PFSK-1 (cell line): ENCODE measurements around the gene GRK1.

ENCODE experiments used
- FOXP2 ChIP-seq: optimal IDR thresholded peaks from 2 replicates; pipeline ENCODE3; 2011; ENCODE audit warnings: borderline replicate concordance, control low read depth, inconsistent platforms; ENCODE audit not compliant: insufficient read depth; ENCODE audit errors: extremely low read length, extremely low read depth
- POLR2AphosphoS5 ChIP-seq: IDR thresholded peaks from 2 replicates; pipeline ENCODE4 v1.6.1; 2012; ENCODE audit warnings: low read depth, mild to moderate bottlenecking, control low read depth, low read length, moderate library complexity
- SIN3A ChIP-seq: IDR thresholded peaks from 2 replicates; pipeline ENCODE4 v1.6.1; 2012; ENCODE audit warnings: mild to moderate bottlenecking, low read length, moderate library complexity, borderline replicate concordance; ENCODE audit not compliant: insufficient read depth
- TAF1 ChIP-seq: IDR thresholded peaks from 2 replicates; pipeline ENCODE4 v1.6.1; 2012; ENCODE audit warnings: low read length, control low read depth, borderline replicate concordance; ENCODE audit not compliant: insufficient read depth
- TF ChIP-seq, protein P1 (sequence below), 2 experiments: IDR thresholded peaks; 2 replicates each; pipeline versions ENCODE4 v1.6.1 to v1.8.0; 2011 to 2012; ENCODE audit warnings: low read depth in 2 of 2, low read length in 2 of 2, control low read depth in 1 of 2, inconsistent platforms in 1 of 2, mild to moderate bottlenecking in 1 of 2, moderate library complexity in 1 of 2; ENCODE audit not compliant: insufficient read depth in 1 of 2

DNA sequence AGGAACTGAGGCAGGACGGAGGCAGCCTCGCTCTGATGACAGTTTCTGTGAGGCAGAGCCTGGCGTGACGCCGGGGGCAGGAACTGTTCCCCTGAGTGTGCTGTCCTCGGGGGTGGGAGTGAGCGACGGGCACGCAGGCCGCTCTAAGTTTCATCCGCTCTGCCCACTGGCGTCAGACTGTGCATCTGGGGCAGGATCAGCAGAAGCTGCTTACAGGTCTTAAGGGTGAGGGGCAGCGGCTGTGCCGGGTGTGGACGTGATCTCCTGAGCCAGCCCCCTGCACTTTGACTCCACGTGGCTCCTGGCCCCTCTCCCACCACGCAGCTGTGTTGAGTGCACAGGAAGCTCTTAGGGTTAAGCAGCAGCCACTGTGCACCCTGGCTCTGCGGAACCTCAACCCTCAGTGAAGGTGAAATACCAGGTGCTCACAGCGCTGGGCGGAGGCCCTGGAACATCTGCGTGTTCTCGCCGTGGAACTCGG, 1.5 kb downstream of the GRK1 start:
- TF ChIP-seq POLR2AphosphoS5 (no peak), TAF1 (no peak), SIN3A (no peak), FOXP2 (no peak)
- TF ChIP-seq, protein P1, sequence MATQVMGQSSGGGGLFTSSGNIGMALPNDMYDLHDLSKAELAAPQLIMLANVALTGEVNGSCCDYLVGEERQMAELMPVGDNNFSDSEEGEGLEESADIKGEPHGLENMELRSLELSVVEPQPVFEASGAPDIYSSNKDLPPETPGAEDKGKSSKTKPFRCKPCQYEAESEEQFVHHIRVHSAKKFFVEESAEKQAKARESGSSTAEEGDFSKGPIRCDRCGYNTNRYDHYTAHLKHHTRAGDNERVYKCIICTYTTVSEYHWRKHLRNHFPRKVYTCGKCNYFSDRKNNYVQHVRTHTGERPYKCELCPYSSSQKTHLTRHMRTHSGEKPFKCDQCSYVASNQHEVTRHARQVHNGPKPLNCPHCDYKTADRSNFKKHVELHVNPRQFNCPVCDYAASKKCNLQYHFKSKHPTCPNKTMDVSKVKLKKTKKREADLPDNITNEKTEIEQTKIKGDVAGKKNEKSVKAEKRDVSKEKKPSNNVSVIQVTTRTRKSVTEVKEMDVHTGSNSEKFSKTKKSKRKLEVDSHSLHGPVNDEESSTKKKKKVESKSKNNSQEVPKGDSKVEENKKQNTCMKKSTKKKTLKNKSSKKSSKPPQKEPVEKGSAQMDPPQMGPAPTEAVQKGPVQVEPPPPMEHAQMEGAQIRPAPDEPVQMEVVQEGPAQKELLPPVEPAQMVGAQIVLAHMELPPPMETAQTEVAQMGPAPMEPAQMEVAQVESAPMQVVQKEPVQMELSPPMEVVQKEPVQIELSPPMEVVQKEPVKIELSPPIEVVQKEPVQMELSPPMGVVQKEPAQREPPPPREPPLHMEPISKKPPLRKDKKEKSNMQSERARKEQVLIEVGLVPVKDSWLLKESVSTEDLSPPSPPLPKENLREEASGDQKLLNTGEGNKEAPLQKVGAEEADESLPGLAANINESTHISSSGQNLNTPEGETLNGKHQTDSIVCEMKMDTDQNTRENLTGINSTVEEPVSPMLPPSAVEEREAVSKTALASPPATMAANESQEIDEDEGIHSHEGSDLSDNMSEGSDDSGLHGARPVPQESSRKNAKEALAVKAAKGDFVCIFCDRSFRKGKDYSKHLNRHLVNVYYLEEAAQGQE (IDR thresholded peaks at IDR 0.05; ENCODE audit: insufficient read depth in 1 of 2, low read depth in 2 of 2, low read length in 2 of 2) = no peak
